LoVo (cell line): Measurements from ENCODE around the gene SDHAF3.
A peak's percentile ranks its signal among the peaks of the same experiment; 100 is the strongest.
"Not testable (repeated sequence)": the region's sequence is repeated elsewhere in the genome, so short reads cannot be mapped to it uniquely, and the experiment has no call there.

ENCODE experiments used
- DNase-seq: peaks from one replicate; pipeline ENCODE4 v3.0.0-alpha.2; 2016; ENCODE audit warnings: low spot score

SDHAF3 gene

GRCh38 chr7:97126483-97127171, 9.1 kb downstream of the SDHAF3 start:
- no peak for DNase-seq

GRCh38 chr7:97128736-97129135, 11.2 kb downstream of the SDHAF3 start:
- no peak for DNase-seq

GRCh38 chr7:97130417-97131139, 13.1 kb downstream of the SDHAF3 start:
- DNase-seq, result no peak

- DNase-seq, result no peak
These were observed 15.7 kb downstream of the SDHAF3 start for GRCh38 chr7:97133159-97133558.

GRCh38 chr7:97138830-97139229, 21.3 kb downstream of the SDHAF3 start:
- DNase-seq, result no peak

GRCh38 chr7:97145068-97145467, 27.6 kb downstream of the SDHAF3 start:
- peak; percentile 44 for DNase-seq

- no peak for DNase-seq
These were observed 32.3 kb downstream of the SDHAF3 start for GRCh38 chr7:97149843-97150242.

- no peak for DNase-seq
These were observed 38.5 kb downstream of the SDHAF3 start for GRCh38 chr7:97155897-97156418.

- not testable (repeated sequence) for DNase-seq
These were observed 42.5 kb downstream of the SDHAF3 start for GRCh38 chr7:97159984-97160383.

GRCh38 chr7:97161609-97162008, 44.1 kb downstream of the SDHAF3 start:
- DNase-seq, result not testable (repeated sequence)

- no peak for DNase-seq
These were observed 48.8 kb downstream of the SDHAF3 start for GRCh38 chr7:97166308-97166707.

- no peak for DNase-seq
These were observed 49.7 kb downstream of the SDHAF3 start for GRCh38 chr7:97167176-97167575.

GRCh38 chr7:97167749-97168148, 50.3 kb downstream of the SDHAF3 start:
- DNase-seq, result no peak

- no peak for DNase-seq
These were observed 56.8 kb downstream of the SDHAF3 start for GRCh38 chr7:97174303-97174702.

GRCh38 chr7:97179454-97180104, 62.1 kb downstream of the SDHAF3 start:
- peak; percentile 58 for DNase-seq

GRCh38 chr7:97187067-97187466, 69.6 kb downstream of the SDHAF3 start:
- DNase-seq, result no peak

- DNase-seq, result not testable (repeated sequence)
These were observed 78.7 kb downstream of the SDHAF3 start for GRCh38 chr7:97196174-97196573.

- no peak for DNase-seq
These were observed 81.1 kb downstream of the SDHAF3 start for GRCh38 chr7:97198596-97198995.

GRCh38 chr7:97200018-97200417, 82.5 kb downstream of the SDHAF3 start:
- DNase-seq, result no peak

GRCh38 chr7:97203957-97204356, 86.5 kb downstream of the SDHAF3 start:
- DNase-seq, result no peak

GRCh38 chr7:97204821-97205220, 87.3 kb downstream of the SDHAF3 start:
- no peak for DNase-seq

- DNase-seq, result peak; percentile 14
These were observed 98.1 kb downstream of the SDHAF3 start for GRCh38 chr7:97215556-97215955.

- DNase-seq, result no peak
These were observed 101.3 kb downstream of the SDHAF3 start for GRCh38 chr7:97218767-97219166.
